ENCODE results near the gene TTBK2.

DNA sequence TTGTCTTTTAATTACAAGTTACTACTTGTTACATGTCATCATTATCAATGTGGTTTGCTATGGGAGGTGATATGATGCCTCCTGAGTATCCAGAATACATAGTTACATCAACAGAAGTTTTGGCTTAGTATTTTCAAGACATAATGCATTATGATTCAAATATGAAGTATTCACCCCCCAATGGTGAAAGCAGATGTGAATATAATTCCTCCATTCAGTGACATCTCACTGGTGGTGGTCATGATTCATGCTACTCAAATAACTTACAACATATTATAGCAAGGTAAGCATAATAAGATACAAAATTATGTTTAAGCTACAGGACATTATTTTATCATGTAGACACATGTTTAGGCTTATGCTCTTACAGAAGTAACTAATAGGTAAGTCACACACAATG lies 34.9 kb upstream of the TTBK2 start:
- TF ChIP-seq CTCF (IDR thresholded peaks at IDR 0.05) (no peak), EZH2 (IDR thresholded peaks at IDR 0.05) (no peak), EZH2phosphoT487 (IDR thresholded peaks at IDR 0.05) (no peak)

Data from neural progenitor cell (in vitro differentiated cells).